Loucy (cell line): ENCODE results near the gene C12orf76.

ENCODE experiments used
- H2AFZ ChIP-seq: fragments of 200-600 bp; sonication (generic); 2 replicates; pipeline ENCODE4 v1.6.0; 2016; ENCODE audit warnings: antibody characterized with exemption, mild to moderate bottlenecking, low read length, moderate library complexity
- H3F3A ChIP-seq: fragments of 200-600 bp; 2 replicates; pipeline ENCODE4 v1.6.0; 2016; ENCODE audit warnings: antibody characterized with exemption, low read depth, mild to moderate bottlenecking
- H3K27me3 ChIP-seq: fragments of 200-600 bp; sonication (generic); 2 replicates; pipeline ENCODE4 v1.6.1; 2014; ENCODE audit warnings: low read length, mild to moderate bottlenecking; ENCODE audit not compliant: insufficient read depth, poor library complexity, severe bottlenecking
- H3K36me3 ChIP-seq: fragments of 200-600 bp; sonication (generic); 2 replicates; pipeline ENCODE4 v1.6.1; 2016; ENCODE audit warnings: low read length; ENCODE audit not compliant: insufficient read depth
- H3K4me1 ChIP-seq: fragments of 200-600 bp; sonication (generic); 2 replicates; pipeline ENCODE4 v1.5.1; 2014; ENCODE audit warnings: low read length, mild to moderate bottlenecking; ENCODE audit not compliant: insufficient read depth, poor library complexity, severe bottlenecking
- H3K4me2 ChIP-seq: fragments of 200-600 bp; sonication (generic); 2 replicates; pipeline ENCODE4 v1.6.0; 2014; ENCODE audit warnings: antibody characterized with exemption, low read length, low read depth, mild to moderate bottlenecking; ENCODE audit not compliant: poor library complexity, severe bottlenecking
- H3K4me3 ChIP-seq: fragments of 200-600 bp; sonication (generic); 2 replicates; pipeline ENCODE4 v1.5.1; 2014; ENCODE audit warnings: low read length, mild to moderate bottlenecking, mixed read lengths; ENCODE audit not compliant: poor library complexity, severe bottlenecking
- H3K79me2 ChIP-seq: fragments of 200-600 bp; sonication (generic); 2 replicates; pipeline ENCODE4 v1.6.1; 2014; ENCODE audit warnings: low read length; ENCODE audit not compliant: insufficient read depth
- H3K9ac ChIP-seq: fragments of 200-600 bp; sonication (generic); 2 replicates; pipeline ENCODE4 v1.6.0; 2014; ENCODE audit warnings: mild to moderate bottlenecking, low read depth, low read length, moderate library complexity; ENCODE audit not compliant: poor library complexity, severe bottlenecking
- H3K9me2 ChIP-seq: fragments of 200-600 bp; sonication (generic); replicated peaks from 2 replicates; pipeline ENCODE4 v1.6.1; 2016; ENCODE audit warnings: low read depth, low read length, mixed read lengths
- H3K9me3 ChIP-seq: fragments of 200-600 bp; sonication (generic); 2 replicates; pipeline ENCODE4 v1.6.1; 2014; ENCODE audit warnings: mild to moderate bottlenecking, antibody characterized with exemption, low read length, low read depth; ENCODE audit not compliant: insufficient read depth
- H4K20me1 ChIP-seq: fragments of 200-600 bp; sonication (generic); 2 replicates; pipeline ENCODE4 v1.6.0; 2014; ENCODE audit warnings: antibody characterized with exemption, low read length, mild to moderate bottlenecking; ENCODE audit not compliant: insufficient read depth, poor library complexity, severe bottlenecking
- EZH2phosphoT487 ChIP-seq: fragments of 200-600 bp; IDR thresholded peaks from 2 replicates; pipeline ENCODE4 v1.6.1; 2018; ENCODE audit warnings: antibody characterized with exemption, mild to moderate bottlenecking, moderate library complexity, borderline replicate concordance
- TF ChIP-seq, protein P1 (sequence below): fragments of 200-600 bp; sonication (generic); conservative IDR thresholded peaks from 2 replicates; pipeline ENCODE4 v1.5.1; 2014; ENCODE audit warnings: mild to moderate bottlenecking, antibody characterized with exemption, low read length

Gene C12orf76

GRCh38 chr12:110033888-110034287 lies 14.4 kb downstream of the C12orf76 start:
- Histone ChIP-seq H2AFZ (no peak overlapping the region), H3F3A (no peaks in the 10 kb centered on the region), H3K4me1 (peaks cover under 1% of the 10 kb centered on the region), H3K9me3 (no peaks in the 10 kb centered on the region), H3K4me3 (no peak overlapping the region), H4K20me1 (no peaks in the 10 kb centered on the region), H3K4me2 (no peak overlapping the region), H3K9me2 (no peaks in the 10 kb centered on the region), H3K27me3 (no peaks in the 10 kb centered on the region), H3K79me2 (no peaks in the 10 kb centered on the region), H3K9ac (no peak overlapping the region), H3K36me3 (peaks cover 64% of the 10 kb centered on the region; the same call in 1 of the 2 replicates)
- TF ChIP-seq EZH2phosphoT487 = no peak
- TF ChIP-seq, protein P1, sequence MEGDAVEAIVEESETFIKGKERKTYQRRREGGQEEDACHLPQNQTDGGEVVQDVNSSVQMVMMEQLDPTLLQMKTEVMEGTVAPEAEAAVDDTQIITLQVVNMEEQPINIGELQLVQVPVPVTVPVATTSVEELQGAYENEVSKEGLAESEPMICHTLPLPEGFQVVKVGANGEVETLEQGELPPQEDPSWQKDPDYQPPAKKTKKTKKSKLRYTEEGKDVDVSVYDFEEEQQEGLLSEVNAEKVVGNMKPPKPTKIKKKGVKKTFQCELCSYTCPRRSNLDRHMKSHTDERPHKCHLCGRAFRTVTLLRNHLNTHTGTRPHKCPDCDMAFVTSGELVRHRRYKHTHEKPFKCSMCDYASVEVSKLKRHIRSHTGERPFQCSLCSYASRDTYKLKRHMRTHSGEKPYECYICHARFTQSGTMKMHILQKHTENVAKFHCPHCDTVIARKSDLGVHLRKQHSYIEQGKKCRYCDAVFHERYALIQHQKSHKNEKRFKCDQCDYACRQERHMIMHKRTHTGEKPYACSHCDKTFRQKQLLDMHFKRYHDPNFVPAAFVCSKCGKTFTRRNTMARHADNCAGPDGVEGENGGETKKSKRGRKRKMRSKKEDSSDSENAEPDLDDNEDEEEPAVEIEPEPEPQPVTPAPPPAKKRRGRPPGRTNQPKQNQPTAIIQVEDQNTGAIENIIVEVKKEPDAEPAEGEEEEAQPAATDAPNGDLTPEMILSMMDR = no peak

GRCh38 chr12:110029290-110029815 lies 19.0 kb downstream of the C12orf76 start:
- TF ChIP-seq, protein P1 = no peak
- no peak for TF ChIP-seq EZH2phosphoT487
- no peak overlapping the region for H3K9ac ChIP-seq
- H3K79me2 ChIP-seq = no peaks in the 10 kb centered on the region
- no peak overlapping the region for H3K4me2 ChIP-seq
- no peak overlapping the region for H3K4me3 ChIP-seq
- H3K27me3 ChIP-seq = no peaks in the 10 kb centered on the region
- peaks cover 70% of the 10 kb centered on the region; the same call in 1 of the 2 replicates for H3K36me3 ChIP-seq
- H3K4me1 ChIP-seq = no peaks in the 10 kb centered on the region
- H3K9me3 ChIP-seq = no peaks in the 10 kb centered on the region
- no peak overlapping the region for H2AFZ ChIP-seq
- no peaks in the 10 kb centered on the region for H4K20me1 ChIP-seq
- H3F3A ChIP-seq = no peaks in the 10 kb centered on the region
- H3K9me2 ChIP-seq = no peaks in the 10 kb centered on the region

DNA sequence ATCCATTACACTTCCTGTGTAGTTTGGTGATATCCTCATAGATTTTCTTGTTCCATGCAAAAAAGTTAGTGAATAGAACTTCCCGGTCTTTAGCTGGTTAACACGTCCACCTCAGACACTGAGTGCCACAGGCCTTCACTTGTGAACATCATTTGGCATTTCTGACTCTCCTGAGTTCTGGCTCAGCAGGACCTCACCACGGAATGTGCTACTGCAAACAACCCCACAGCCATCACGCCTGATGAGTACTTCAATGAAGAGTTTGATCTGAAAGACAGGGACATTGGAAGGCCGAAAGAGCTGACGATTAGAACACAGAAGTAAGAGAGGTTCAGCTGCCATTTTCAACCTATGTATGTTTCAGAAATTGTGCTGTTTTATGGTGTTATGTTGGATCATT lies 20.0 kb downstream of the C12orf76 start:
- Histone ChIP-seq H4K20me1 (no peaks in the 10 kb centered on the region), H3K9me2 (no peaks in the 10 kb centered on the region), H3K9me3 (no peaks in the 10 kb centered on the region), H3K9ac (no peak overlapping the region), H2AFZ (no peak overlapping the region), H3K4me2 (no peak overlapping the region), H3K4me3 (no peak overlapping the region), H3F3A (no peaks in the 10 kb centered on the region), H3K36me3 (peaks cover 74% of the 10 kb centered on the region; the same call in 1 of the 2 replicates), H3K4me1 (no peaks in the 10 kb centered on the region), H3K27me3 (no peaks in the 10 kb centered on the region), H3K79me2 (no peaks in the 10 kb centered on the region)
- TF ChIP-seq, protein P1 = no peak
- no peak for TF ChIP-seq EZH2phosphoT487
